Measurements from ENCODE around the gene UBXN4.
"Not testable (repeated sequence)": the region's sequence is repeated elsewhere in the genome, so short reads cannot be mapped to it uniquely, and the experiment has no call there.

Gene UBXN4

GRCh38 chr2:135786823-135787222, 45.2 kb downstream of the UBXN4 start:
- ChIA-PET CTCF (interaction anchor here (13.4 kb wide), 1 partner anchor 10 kb away, joined by 110 read pairs; no protein-coding TSS in a partner anchor), POLR2A (no interaction called here)
- no peak for TF ChIP-seq CTCF (IDR thresholded peaks at IDR 0.05; ENCODE audit: control extremely low read depth, extremely low read depth, low read depth, missing control alignments)
- no peak for DNase-seq (ENCODE audit: extremely low spot score)

GRCh38 chr2:135790423-135790822, 48.8 kb downstream of the UBXN4 start:
- CTCF ChIA-PET = interaction anchor here (2.7 to 13.4 kb wide), 2 partner anchors 6 to 8 kb away, joined by 10 to 110 read pairs; no protein-coding TSS in a partner anchor
- no peak for TF ChIP-seq CTCF (IDR thresholded peaks at IDR 0.05; ENCODE audit: control extremely low read depth, extremely low read depth, low read depth, missing control alignments)
- POLR2A ChIA-PET = no interaction called here

DNA sequence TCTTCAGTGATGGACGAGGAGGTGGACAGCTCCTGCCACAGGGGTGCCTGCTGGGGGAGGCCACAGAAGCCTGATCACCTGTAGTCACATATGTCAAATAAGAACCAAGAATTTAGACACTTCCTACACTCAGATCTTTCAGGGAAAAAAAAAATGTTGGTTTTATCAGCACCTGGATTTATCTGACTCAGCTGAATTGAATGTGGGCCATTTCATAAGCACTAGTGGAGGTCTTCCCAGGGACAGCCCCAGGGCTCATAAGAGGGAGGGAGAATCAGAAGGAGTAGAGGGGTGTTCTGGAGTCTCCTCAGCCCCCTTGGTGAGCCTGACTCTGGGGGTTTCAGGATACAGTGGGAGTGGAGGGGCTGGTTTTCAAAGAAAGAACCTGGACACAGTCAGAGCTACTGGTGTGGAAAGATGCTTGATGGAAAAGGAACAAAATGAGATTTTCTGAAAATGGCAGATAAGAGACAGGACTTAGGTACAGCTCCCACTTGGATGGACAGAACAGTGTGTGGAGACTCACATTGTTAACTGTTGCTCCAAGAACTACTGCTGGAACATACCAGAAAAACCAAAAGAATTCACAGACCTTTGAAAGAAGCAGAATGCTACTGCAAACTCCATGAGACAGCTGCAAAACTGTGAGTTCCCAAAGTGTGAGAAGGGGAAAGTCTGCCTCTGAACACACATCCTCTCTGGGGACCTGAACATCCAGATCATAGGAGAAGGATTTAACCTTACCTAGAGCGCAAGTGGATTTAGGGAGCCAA, 49.9 kb downstream of the UBXN4 start:
- ChIA-PET POLR2A (no interaction called here), CTCF (interaction anchor here (0.9 to 2.7 kb wide), 7 partner anchors 10 to 29 kb away, joined by 3 to 10 read pairs (median 3); no protein-coding TSS in a partner anchor)
- no peak for TF ChIP-seq CTCF (IDR thresholded peaks at IDR 0.05; ENCODE audit: control extremely low read depth, extremely low read depth, low read depth, missing control alignments)
- DNase-seq (ENCODE audit: extremely low spot score) = no peak

More at GRCh38 chr2:135790423-135790822, 48.8 kb downstream of the UBXN4 start:
- DNase-seq (ENCODE audit: extremely low spot score) = no peak

GRCh38 chr2:135792401-135793150, 50.9 kb downstream of the UBXN4 start:
- no peak for TF ChIP-seq CTCF (IDR thresholded peaks at IDR 0.05; ENCODE audit: control extremely low read depth, extremely low read depth, low read depth, missing control alignments)
- ChIA-PET POLR2A (no interaction called here), CTCF (interaction anchor here (0.9 to 2.7 kb wide), 7 partner anchors 9 to 789 kb away, joined by 3 to 10 read pairs (median 3); no protein-coding TSS in a partner anchor)
- DNase-seq (ENCODE audit: extremely low spot score) = no peak

- DNase-seq (ENCODE audit: extremely low spot score); POLR2A ChIA-PET: not testable (repeated sequence)
- CTCF ChIA-PET = interaction anchor here (1.1 to 8.3 kb wide), 7 partner anchors 8 to 790 kb away, joined by 3 to 187 read pairs (median 4); no protein-coding TSS in a partner anchor
These were observed 54.0 kb downstream of the UBXN4 start for GRCh38 chr2:135795641-135796040.

- ChIA-PET CTCF (interaction anchor here (0.6 to 8.3 kb wide), 29 partner anchors 13 to 1631 kb away, joined by 3 to 187 read pairs (median 5); partner anchors contain the start of genes LCT and MCM6), POLR2A (no interaction called here)
- no peak for DNase-seq (ENCODE audit: extremely low spot score)
- no peak for TF ChIP-seq CTCF (IDR thresholded peaks at IDR 0.05; ENCODE audit: control extremely low read depth, extremely low read depth, low read depth, missing control alignments)
These were observed 55.0 kb downstream of the UBXN4 start for GRCh38 chr2:135796606-135797005.
